HG02588 (cell line): Measurements from ENCODE around the gene GM2A.
A peak's percentile ranks its signal among the peaks of the same experiment; 100 is the strongest.
"Not testable (repeated sequence)": the region's sequence is repeated elsewhere in the genome, so short reads cannot be mapped to it uniquely, and the experiment has no call there.

ENCODE experiments used
- ATAC-seq: cut with Tn5 transposase; IDR thresholded peaks from one replicate; pipeline ENCODE4 v1.9.1; 2021; ENCODE audit warnings: mild to moderate bottlenecking, moderate library complexity; ENCODE audit not compliant: unreplicated experiment

GM2A gene

DNA sequence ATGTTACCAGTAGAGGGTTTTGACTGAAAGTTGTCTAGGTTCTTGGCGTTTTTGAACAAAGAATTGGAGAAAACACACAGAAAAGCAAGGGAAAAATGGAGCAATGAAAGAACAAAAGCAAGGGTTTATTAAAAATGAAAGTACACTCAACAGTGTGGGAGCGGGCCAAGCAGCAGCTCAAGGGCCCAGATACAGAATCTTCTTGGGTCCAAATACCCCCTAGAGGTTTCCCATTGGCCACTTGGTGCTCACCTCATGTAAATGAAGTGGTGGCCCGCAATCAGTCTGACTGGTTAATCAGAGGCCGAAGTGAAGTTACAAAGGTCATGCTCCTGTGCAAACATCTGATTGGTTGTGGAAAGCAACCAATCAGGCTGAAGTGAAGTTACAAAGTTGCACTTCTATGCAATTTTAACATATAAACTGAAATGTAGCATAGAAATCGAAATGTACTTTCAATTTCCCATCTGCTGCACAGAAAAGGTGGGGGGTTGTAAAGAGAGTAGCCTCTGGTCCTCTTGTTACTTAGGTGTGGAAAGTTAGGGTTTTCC is 1.9 kb upstream of the GM2A start:
- ATAC-seq, result no peak

DNA sequence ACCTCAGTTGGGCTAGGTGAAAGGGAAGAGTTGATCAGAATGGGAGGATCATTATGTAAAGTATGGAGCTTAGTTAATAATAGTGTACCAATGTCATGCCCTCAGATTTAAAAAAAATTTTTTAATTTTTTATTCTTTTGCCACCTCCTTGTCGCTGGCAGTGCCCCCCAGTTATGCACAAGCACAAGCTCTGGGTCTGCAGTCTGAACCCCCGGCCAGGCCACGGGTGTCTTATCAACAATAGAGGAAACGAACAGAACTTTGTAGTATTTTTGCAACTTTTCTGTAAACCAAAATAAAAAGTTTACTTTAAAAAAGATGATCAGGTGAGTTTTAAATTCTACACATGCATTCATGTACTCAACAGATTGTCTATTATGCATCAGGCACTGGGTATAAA is 1.4 kb upstream of the GM2A start:
- no peak for ATAC-seq

- no peak for ATAC-seq
These were observed 593 bp downstream of the GM2A start for GRCh38 chr5:151253605-151253950.

GRCh38 chr5:151254556-151254955 is 1.6 kb downstream of the GM2A start:
- no peak for ATAC-seq

DNA sequence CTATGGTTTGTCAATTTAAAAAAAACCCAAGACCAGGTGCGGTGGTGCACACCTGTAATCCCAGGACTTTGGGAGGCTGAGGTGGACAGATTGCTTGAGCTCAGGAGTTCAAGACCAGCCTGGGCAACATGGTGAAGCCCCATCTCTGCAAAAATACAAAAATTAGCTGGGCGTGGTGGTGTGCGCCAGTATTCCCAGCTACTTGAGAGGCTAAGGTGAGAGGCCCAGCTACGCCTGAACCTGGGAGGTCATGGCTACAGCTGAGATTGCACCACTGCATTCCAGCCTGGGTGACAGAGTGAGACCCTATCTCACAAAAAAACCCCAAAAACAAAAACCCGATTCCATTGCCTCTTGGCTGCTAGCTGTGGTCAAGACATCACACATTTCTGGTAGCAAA is 2.0 kb downstream of the GM2A start:
- ATAC-seq, result not testable (repeated sequence)

GRCh38 chr5:151255621-151256286 is 2.8 kb downstream of the GM2A start:
- peak; percentile 38 for ATAC-seq

DNA sequence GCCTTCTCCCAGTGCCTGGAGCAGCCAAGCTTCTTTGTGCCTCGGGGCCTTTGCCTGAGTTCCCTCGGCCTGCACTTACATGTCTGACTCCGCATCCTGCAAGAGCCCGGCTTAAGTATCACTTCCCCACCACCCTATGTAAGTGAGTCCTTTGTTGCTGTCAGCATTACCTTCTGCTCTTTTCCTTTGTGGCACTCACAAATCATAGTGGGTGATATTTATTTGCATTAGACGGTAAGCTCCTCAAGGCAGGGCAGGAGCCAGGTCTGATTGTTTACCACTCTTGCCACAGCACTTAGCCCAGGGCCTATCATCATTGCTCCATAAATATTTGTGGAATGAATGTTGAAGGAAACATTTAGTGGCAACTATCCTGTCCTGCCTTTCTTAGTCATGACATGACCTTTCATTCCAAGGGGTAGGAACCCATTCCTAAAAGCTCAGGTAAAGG is 4.8 kb downstream of the GM2A start:
- ATAC-seq, result peak; percentile 30

GRCh38 chr5:151258201-151258611 is 5.2 kb downstream of the GM2A start:
- ATAC-seq, result no peak

- ATAC-seq, result no peak
These were observed 5.8 kb downstream of the GM2A start for GRCh38 chr5:151258816-151259215.

DNA sequence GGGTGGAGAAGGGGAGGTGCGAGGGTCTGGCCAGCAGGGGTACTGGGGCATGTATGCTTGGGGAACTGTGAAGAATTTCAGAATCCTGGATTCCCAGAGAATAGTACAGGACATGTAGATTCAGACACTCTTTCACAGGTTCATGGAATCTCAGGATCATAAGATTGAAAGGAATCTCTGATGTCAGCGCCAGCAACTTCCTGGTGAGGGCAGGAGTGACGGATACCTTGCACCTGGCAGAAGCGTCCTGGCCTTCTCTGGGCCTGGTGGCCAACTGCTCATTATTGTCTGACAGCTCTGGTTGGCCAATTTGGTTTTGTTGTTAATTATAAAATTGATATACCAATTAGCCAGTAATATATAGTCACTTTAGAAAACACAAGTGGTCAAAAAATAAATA is 6.9 kb downstream of the GM2A start:
- no peak for ATAC-seq

DNA sequence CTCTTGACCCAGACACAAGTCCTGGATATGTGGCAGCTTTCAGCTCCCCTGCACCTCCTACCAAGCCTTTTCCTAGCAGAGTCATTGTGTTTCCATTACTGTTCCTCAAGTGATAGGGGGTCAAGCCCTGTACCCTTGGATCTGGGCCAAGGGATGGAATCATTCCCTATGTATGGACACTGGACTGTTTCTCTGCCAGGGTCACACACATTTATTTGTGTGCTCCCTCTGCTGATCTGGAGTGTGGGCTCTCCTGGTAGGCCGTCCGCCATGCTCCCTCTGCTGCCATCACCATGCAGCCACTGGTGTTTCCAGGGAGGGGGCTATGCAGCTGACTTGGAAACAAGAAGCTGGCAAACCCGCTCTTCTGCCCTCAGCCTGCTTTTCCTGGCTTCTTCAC is 9.5 kb downstream of the GM2A start:
- ATAC-seq, result no peak

GRCh38 chr5:151264113-151264512 is 11.1 kb downstream of the GM2A start:
- ATAC-seq, result peak; percentile 61

- ATAC-seq, result no peak
These were observed 14.7 kb downstream of the GM2A start for GRCh38 chr5:151267491-151268260.

GRCh38 chr5:151270599-151270998 is 17.6 kb downstream of the GM2A start:
- peak; percentile 90 for ATAC-seq

- no peak for ATAC-seq
These were observed 18.4 kb downstream of the GM2A start for GRCh38 chr5:151271336-151271735.

DNA sequence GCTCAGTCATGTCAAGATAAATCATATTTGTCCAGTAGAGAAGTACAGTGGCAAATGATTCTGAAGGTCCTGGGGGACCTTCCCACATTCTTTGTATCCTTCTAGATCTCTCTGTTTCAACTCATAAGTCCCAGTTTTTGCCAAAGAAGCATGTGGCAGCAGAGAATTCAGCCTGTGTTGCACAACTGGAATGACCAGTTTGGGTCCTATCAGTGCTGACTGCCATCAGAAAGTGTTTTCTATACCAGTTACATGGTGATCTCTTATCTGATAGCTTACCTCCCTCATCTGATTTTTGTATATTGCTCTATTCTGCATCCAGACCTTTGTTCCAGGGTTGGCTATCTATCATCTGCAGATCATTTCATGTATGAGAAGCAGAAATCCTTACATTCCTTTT is 21.7 kb downstream of the GM2A start:
- ATAC-seq, result no peak

DNA sequence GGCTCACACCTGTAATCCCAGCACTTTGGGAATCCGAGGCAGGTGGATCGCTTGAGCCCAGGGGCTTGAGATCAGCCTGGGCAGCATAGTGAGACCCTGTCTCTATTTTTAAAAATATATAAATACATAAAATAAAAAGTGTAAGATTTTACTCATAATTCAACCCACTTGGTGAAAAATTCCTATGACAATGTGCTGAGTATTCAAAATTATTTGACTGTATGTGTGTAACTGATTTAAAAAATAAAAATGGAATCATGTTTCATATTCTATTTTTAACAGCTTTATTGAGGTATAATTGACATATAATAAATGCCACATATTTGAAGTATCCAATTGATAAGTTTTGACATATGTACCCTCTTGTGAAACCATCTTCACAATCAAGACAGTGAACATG is 22.8 kb downstream of the GM2A start:
- no peak for ATAC-seq

DNA sequence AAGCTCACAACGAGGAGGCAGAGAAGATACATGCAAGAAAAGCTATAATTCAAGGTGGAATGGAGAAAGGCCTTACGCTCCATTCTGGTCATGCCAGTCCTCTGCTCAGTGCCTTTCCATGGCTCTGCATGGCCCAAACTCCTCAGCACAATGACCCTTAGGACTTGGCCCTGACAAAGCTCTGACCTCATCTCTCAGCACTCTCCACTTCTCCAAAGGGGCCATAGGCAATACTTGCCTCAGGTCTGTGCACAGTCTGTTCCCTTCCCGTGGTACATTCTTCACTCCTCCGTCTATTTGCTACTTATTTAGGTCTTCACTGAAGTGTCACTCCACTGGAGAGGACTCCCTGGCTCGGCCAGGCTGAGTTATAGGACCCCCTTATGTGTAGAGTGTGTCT is 25.9 kb downstream of the GM2A start:
- no peak for ATAC-seq

DNA sequence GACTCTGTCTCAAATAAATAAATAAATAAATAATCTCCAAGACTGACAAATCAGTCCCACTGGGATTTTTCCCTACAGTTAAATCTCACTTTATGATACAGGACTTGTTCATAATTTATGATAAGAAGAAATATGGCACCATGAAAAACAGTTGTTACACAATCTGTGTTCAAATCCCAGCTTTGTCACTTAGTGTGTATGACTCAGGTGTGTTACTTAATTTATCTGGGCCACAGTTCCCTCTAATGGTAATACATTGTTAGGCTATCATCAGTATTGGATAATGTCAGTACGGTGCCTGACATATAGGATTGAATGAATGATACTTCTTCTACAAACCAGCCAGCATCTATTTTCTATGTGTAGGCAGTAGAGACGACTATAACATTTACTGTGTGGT is 27.5 kb downstream of the GM2A start:
- no peak for ATAC-seq

- ATAC-seq, result no peak
These were observed 28.1 kb downstream of the GM2A start for GRCh38 chr5:151281001-151281639.

DNA sequence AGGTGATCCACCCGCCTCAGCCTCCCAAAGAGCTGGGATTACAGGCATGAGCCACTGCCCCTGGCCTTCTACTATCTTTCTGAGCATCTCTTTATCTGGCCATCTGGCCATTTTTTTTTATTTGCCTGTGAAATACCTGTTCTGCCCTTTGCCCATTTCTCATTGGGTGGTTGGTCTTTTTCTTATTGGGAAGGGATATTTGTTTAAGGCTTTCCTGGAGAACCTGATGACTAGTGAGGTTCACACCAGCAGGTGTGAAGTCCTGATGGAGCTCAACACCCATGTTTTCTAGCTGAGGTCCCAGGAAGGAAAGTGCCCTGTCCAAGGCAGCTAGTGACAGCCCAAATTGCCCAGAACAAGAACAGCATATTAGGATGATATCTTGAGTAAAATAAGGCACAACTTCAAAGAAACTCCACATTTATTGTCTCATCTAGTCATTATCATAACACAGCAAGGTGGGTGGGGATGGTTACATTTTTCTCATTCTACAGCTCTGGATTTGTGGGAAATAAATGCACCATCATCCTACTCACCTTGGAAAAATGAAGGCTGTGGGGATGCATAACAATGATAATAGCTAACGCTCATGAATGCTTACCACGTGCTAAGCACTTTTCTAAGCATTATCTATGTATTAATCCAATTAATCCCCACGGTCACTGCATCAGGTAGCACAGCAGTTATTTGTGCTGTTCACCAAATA is 30.3 kb downstream of the GM2A start:
- ATAC-seq, result no peak
